A549 (cell line): ENCODE data around the gene ENPP7.

Experiments
- CHD2 ChIP-seq: fragments of 150-350 bp; IDR thresholded peaks from 2 replicates; pipeline ENCODE4 v1.6.1; 2014; ENCODE audit warnings: low read length; ENCODE audit not compliant: partially characterized antibody
- MAFK ChIP-seq: fragments of 450-650 bp; IDR thresholded peaks from 2 replicates; pipeline ENCODE4 v1.6.1; 2014; ENCODE audit not compliant: partially characterized antibody
- MAZ ChIP-seq: fragments of 150-350 bp; IDR thresholded peaks from 2 replicates; pipeline ENCODE4 v1.6.1; 2014; ENCODE audit warnings: antibody characterized with exemption, low read depth, low read length, borderline replicate concordance
- POLR2A ChIP-seq: IDR thresholded peaks from 2 replicates; pipeline ENCODE4 v1.6.1; 2012; ENCODE audit warnings: mild to moderate bottlenecking, low read length
- RAD21 ChIP-seq, 2 experiments: fragments of >200 bp in 1 of 2; sonication (Bioruptor Twin) in 1 of 2; formaldehyde crosslinking in 1 of 2; IDR thresholded peaks in 1 of 2; conservative IDR thresholded peaks in 1 of 2; 2 replicates in 1 of 2; 3 replicates in 1 of 2; pipeline ENCODE4 v1.6.1; 2012 to 2018; ENCODE audit warnings: inconsistent platforms in 1 of 2
- RFX5 ChIP-seq: fragments of 450-650 bp; IDR thresholded peaks from 2 replicates; pipeline ENCODE4 v1.7.1; 2014; ENCODE audit warnings: antibody characterized with exemption, mild to moderate bottlenecking, moderate library complexity
- TF ChIP-seq, protein P1 (sequence below): fragments of >200 bp; sonication (Bioruptor Twin); formaldehyde crosslinking; IDR thresholded peaks from 3 replicates; pipeline ENCODE4 v1.5.1; 2016
- TF ChIP-seq, protein P2 (sequence below): fragments of 250-450 bp; sonication (Bioruptor Pico); IDR thresholded peaks from 2 replicates; pipeline ENCODE4 v1.5.0; 2021; ENCODE audit warnings: mild to moderate bottlenecking, moderate library complexity, borderline replicate concordance
- TF ChIP-seq, protein P3 (sequence below): IDR thresholded peaks from 2 replicates; pipeline ENCODE4 v1.6.1; 2012

DNA sequence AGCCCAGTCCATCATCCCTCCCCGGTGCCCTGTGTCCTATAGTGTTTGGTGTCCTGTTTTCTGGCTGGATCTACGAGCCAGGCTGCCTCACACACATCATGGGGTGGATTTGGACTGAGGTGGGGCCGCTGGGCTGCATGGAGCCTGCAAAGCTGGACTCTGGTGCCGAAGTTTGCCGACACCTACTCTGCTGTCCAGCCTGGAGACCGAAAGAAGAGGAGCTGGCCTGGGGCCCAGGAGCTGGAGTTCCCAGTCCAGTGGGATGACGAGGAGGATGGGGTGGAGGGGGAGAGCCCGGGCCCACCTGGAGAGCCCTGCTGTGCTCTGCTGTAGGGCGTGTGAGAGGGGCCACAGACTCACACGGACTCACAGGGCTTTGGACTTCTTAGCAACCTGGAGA is 40.3 kb upstream of the ENPP7 start:
- TF ChIP-seq, protein P1, sequence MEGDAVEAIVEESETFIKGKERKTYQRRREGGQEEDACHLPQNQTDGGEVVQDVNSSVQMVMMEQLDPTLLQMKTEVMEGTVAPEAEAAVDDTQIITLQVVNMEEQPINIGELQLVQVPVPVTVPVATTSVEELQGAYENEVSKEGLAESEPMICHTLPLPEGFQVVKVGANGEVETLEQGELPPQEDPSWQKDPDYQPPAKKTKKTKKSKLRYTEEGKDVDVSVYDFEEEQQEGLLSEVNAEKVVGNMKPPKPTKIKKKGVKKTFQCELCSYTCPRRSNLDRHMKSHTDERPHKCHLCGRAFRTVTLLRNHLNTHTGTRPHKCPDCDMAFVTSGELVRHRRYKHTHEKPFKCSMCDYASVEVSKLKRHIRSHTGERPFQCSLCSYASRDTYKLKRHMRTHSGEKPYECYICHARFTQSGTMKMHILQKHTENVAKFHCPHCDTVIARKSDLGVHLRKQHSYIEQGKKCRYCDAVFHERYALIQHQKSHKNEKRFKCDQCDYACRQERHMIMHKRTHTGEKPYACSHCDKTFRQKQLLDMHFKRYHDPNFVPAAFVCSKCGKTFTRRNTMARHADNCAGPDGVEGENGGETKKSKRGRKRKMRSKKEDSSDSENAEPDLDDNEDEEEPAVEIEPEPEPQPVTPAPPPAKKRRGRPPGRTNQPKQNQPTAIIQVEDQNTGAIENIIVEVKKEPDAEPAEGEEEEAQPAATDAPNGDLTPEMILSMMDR, result no peak
- TF ChIP-seq RFX5 (no peak), POLR2A (no peak), MAZ (no peak), RAD21 (conservative IDR thresholded peaks at IDR 0.05 in 1 of 2, IDR thresholded peaks at IDR 0.05 in 1 of 2) (no peak), MAFK (no peak), CHD2 (no peak)
- TF ChIP-seq, protein P2, sequence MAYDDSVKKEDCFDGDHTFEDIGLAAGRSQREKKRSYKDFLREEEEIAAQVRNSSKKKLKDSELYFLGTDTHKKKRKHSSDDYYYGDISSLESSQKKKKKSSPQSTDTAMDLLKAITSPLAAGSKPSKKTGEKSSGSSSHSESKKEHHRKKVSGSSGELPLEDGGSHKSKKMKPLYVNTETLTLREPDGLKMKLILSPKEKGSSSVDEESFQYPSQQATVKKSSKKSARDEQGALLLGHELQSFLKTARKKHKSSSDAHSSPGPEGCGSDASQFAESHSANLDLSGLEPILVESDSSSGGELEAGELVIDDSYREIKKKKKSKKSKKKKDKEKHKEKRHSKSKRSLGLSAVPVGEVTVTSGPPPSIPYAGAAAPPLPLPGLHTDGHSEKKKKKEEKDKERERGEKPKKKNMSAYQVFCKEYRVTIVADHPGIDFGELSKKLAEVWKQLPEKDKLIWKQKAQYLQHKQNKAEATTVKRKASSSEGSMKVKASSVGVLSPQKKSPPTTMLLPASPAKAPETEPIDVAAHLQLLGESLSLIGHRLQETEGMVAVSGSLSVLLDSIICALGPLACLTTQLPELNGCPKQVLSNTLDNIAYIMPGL (CRISPR knock-in tag), result no peak
- TF ChIP-seq, protein P3, sequence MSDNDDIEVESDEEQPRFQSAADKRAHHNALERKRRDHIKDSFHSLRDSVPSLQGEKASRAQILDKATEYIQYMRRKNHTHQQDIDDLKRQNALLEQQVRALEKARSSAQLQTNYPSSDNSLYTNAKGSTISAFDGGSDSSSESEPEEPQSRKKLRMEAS, result no peak
